ENCODE measurements around the gene HSD17B4.
"Not testable (repeated sequence)": the region's sequence is repeated elsewhere in the genome, so short reads cannot be mapped to it uniquely, and the experiment has no call there.

The HSD17B4 gene, protein sequence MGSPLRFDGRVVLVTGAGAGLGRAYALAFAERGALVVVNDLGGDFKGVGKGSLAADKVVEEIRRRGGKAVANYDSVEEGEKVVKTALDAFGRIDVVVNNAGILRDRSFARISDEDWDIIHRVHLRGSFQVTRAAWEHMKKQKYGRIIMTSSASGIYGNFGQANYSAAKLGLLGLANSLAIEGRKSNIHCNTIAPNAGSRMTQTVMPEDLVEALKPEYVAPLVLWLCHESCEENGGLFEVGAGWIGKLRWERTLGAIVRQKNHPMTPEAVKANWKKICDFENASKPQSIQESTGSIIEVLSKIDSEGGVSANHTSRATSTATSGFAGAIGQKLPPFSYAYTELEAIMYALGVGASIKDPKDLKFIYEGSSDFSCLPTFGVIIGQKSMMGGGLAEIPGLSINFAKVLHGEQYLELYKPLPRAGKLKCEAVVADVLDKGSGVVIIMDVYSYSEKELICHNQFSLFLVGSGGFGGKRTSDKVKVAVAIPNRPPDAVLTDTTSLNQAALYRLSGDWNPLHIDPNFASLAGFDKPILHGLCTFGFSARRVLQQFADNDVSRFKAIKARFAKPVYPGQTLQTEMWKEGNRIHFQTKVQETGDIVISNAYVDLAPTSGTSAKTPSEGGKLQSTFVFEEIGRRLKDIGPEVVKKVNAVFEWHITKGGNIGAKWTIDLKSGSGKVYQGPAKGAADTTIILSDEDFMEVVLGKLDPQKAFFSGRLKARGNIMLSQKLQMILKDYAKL

GRCh38 chr5:119452373-119453039 is at the start of gene HSD17B4:
Gene HSD17B4, plus strand, starts transcription at chr5:119452497. Its CDS starts 79 bp downstream, at chr5:119452576.
- peak; percentile 95 for DNase-seq (ENCODE audit: low spot score)

DNA sequence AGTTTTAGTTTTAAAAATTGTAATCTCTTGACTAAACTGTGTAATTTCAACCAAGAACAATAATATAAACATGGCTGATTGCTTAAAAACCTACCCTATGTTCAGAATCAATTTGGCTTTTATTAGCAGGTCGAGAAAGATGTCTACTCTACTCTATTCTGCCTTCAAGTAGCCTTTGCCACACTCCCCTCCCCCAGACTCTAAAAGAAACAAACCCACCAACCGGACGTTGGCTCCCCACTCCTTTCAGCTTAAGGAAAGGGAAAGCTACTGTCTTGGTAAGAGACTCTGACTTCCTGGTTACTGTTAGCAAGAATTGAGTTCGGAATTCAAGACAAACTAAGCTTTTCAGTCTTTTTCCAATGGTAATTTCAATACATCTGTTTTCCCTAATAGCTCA is 49.7 kb upstream of the HSD17B4 start:
- DNase-seq (ENCODE audit: low spot score), result no peak

DNA sequence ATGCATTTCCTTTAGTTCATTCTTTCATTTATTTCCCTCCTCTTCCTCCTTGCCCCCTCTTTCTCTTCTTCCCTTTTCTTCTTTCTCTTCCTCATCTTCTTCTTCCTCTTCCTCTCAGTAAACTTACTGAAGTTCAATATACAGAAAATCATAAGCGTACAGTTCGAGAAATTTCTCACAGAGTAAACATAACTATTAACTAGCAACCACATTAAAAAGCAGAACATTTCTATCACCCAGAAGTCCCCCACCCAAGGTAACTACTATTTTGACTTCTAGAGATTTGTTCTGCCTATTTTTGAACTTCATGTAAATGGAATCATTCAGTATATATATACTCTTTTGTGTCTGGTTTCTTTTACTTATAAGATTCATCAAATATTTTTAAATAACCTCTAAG is 48.3 kb upstream of the HSD17B4 start:
- DNase-seq (ENCODE audit: low spot score), result no peak

DNA sequence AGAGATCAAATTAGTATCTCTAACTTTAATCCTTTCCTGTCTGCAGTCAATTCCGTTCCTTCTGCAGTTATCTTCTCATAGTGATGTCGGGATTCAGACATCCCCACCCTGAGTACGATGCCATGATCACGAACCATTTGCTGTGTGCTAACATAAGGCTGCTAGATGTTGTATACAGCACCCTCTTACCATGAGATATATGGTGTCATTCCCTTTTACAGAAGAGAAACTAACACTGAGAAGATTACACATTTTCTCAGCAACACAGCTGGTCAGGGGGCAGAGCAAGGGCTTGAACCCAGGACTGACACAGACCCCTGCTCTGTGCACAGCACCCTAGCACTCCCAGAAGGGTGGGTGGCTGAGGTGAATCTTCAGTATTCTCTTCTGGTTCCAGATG is 46.9 kb upstream of the HSD17B4 start:
- DNase-seq (ENCODE audit: low spot score), result no peak

- no peak for DNase-seq (ENCODE audit: low spot score)
Observed at GRCh38 chr5:119406551-119407110, 45.7 kb upstream of the HSD17B4 start.

DNA sequence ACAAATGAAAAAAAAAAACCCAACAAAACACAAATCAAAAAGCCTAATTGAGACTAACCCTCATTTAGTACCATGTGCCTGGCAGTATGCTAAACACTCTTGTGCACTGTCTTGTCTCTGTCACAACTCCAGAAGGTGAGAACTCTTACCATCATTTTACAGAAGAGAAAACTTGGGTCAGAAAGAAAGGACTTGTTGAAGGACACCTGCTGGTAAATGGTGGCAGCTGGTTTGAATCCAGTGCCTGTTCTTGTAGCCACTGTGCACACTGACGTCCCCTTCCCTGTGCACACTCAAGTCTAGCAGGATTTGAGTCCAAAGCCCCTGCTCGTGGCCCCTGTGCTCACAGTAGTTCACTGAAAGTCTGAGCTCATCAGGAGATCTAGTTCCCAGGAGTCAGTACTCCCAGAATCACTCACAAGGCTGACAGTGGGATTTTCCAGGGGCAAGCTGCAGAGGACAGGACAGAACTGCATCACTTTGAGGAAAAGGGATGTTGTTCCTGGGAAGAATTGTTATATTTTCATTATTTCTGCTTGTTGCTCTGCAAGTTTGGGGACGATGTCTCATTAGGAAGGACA is 43.0 kb upstream of the HSD17B4 start:
- no peak for DNase-seq (ENCODE audit: low spot score)

GRCh38 chr5:119410448-119411159 is 41.7 kb upstream of the HSD17B4 start:
- no peak for DNase-seq (ENCODE audit: low spot score)

- peak; percentile 88 for DNase-seq (ENCODE audit: low spot score)
Observed at GRCh38 chr5:119411361-119412278, 40.7 kb upstream of the HSD17B4 start.

DNA sequence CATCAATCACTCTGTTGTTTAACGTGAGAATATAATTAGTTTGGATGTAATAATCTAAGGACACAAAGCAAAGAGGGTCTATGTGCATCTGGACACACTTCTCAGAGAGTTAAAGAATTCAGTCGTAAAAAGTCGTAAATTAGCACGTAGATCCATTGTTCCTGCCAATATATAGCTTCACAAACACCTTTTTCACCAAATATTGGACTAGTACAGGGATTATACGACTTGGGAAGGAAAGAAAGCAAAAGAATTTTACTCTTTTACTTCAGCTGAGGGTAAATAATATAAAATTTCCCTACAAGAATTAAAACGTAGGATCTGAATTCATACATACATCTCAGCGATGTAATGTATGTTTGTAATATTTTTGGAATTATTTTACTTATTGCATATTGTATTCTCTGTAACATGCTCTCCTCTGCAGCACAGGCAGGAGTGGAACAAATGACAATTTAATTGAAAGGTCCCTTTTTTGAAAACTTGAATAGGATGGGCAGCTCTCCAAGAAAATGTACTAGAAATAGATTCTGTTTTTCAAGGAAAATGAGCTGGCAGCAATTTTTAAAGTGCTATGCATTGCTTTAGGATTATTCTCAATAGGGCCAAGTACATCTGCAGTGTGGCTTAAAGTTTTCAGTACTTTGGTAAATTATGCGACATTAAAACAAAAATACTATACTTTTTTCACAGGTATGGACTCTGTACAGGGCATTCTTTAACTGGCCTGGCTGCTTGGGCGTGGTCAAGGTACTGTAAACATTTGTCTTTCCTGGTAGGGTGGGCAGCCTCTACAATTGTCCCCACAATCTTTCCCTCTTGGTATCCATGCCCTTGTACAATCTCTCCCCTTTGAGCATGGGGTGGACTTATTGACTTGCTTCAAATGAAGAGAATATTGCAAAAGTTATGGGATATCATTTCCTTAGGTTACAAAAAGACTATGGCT is 39.7 kb upstream of the HSD17B4 start:
- DNase-seq (ENCODE audit: low spot score), result no peak

DNA sequence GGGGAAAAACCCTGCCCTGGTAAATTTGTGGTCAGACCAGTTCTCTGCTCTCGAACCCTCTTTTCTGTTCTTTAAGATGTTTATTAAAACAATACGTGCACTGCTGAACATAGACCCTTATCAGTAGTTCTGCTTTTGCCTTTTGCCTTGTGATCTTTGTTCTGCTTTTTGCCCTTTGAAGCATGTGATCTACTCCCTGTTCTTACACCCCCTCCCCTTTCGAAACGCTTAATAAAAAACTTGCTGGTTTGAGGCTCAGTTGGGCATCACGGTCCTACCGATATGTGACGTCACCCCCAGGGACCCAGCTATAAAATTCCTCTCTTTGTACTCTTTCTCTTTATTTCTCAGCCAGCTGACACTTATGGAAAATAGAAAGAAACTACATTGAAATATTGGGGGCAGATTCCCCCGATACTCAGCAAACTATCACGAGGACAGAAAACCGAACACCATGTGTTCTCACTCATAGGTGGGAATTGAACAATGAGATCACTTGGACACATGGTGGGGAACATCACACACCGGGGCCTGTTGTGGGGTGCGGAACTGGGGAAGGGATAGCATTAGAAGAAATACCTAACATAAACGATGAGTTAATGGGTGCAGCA is 38.1 kb upstream of the HSD17B4 start:
- peak; percentile 28 for DNase-seq (ENCODE audit: low spot score)

DNA sequence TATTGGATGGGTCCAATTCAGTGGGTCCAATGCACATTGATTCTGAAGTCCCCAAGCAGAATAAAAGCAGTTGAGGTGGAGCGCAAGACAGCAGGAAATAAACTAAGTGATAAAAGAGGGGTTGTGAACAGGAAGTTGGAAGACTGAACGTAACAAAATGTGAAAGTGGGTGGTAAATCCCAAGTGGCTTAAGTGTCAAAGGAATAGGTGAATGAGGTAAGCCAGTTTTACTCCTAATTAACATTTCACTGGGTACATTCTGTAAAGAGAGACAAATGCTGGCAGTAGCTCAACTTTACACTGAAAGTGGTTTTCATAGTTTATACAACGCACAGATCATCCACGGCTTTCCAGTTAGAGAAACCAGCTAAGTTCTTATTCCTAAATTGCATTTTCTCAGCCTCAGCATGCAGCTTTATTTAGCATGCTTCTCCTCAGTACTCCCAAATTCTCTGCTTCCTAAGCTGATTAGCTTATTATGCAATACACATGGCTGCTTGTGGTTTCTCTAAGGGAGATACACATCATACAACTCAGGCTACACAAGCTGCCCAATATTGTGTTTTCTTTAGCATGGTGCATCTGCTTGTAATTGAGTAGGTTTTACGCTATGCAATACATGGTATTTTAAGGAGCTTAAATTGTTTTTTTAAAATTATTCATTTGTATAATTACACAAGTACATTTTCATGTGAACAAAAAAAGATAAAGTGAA is 34.2 kb upstream of the HSD17B4 start:
- DNase-seq (ENCODE audit: low spot score), result no peak

DNA sequence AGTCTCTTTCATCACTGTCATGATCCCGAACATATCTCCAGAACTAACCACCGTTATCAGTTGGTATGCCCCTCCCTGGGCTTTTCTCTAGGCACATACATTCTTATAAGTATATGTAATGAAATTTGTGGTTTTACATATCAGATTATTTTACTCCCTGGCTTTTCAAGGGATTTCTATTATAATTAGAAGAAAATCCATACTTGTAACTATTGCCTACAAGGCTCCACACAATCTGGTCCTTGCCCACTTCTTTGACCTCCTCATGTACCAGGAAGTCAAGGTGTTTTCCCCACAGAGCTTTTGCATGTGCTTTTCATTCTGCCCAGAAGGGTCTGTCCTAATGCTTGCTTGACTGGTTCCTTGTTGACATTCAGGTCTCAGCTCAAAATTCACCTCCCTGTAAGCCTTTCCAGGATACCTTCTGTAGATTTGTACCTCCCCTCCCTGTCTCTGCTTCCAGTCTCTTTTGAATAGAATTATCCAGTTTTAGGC is 33.6 kb upstream of the HSD17B4 start:
- DNase-seq (ENCODE audit: low spot score), result no peak

GRCh38 chr5:119420169-119420568 is 32.1 kb upstream of the HSD17B4 start:
- no peak for DNase-seq (ENCODE audit: low spot score)

- no peak for DNase-seq (ENCODE audit: low spot score)
Observed at GRCh38 chr5:119426057-119426456, 26.2 kb upstream of the HSD17B4 start.

GRCh38 chr5:119427060-119427459 is 25.2 kb upstream of the HSD17B4 start:
- DNase-seq (ENCODE audit: low spot score), result no peak

DNA sequence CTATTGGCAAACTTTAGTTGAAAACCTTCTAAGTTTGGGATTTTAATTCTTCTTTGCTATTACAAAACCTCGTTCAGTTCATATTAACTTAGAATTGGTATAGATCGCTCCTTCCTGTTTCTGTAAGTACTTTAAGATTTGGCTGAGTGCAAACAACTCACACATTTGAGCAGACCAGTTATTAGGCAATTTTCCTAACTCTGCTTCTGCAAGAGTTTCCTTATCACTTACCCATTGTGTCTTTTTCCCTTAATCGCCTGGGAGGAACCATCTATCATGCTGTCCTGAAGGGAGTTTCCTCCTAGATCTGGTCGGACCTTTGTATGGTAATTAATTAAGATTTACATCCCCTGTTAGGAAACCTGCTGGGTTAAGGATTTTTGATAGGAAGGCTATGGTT is 24.7 kb upstream of the HSD17B4 start:
- not testable (repeated sequence) for DNase-seq (ENCODE audit: low spot score)

GRCh38 chr5:119428166-119428565 is 24.1 kb upstream of the HSD17B4 start:
- DNase-seq (ENCODE audit: low spot score), result not testable (repeated sequence)

DNA sequence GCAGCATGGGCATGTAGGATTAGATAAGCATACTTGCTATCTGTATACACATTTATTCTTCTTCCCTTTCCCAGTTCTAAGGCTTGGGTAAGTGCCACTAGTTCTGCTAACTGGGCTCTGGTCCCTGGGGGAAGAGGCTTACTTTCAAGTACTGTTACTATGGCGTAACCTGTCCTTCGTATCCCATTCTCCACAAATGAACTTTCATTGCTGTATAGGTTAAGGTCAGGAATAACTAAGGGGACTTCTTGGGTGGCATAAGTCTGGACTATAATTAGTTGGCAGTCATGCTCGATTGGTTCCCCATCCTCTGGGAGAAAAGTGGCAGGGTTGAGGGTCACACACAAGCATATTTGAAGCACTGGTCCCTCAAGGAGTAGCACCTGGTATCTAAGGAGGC is 23.7 kb upstream of the HSD17B4 start:
- not testable (repeated sequence) for DNase-seq (ENCODE audit: low spot score)
